ENCODE measurements around the gene SLC30A2. TPM values are rescaled to one million over a fixed set of nuclear protein-coding genes. Genes with fewer than 3 reads are reported as not detected.

The SLC30A2 gene
- total and polyA plus RNA-seq, 4 donors, result 0.02 to 0.51 (median 0.24) TPM

DNA sequence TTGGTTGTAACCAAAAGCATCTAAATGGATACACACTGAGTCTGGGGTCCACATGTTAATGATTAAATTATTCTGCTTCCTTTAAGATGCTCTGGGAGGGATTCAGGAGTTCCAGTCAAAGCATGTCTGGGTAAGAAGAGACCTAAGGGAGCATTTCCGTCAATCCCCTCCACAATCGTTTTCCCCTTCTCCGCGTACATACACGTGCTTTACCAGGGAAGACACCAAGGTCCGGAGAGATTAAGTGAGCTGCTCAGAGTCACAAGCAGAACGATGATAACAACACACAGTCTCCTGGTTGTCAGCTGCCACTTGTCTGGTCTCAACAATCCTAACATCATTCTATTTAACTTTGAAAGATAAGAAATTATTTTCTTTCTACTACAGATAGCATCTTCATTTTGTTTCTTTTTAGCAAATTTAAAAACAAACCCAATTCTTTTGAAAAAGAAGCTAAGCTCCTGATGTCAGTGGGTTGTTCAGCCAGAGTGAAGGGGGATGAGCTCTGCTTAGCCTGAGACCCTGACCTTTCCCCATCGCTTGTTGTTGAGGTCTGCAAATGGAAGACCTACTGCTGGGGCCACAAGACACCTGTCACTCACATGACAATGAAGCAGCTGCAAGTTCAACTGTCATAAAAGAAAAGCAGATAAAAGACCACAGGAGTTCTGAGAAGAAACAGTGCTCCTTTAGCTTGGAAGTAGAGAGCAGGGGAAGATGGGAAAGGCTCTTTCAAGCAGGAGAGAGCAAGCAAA, 52.5 kb downstream of the SLC30A2 start:
- Histone ChIP-seq H3K27me3 (ENCODE audit: control insufficient read depth in 3 of 3, insufficient read depth in 3 of 3, low read length in 2 of 3) (no peaks in the 10 kb centered on the region), H3K36me3 (ENCODE audit: control insufficient read depth in 4 of 4, insufficient read depth in 4 of 4, low read length in 4 of 4) (peaks cover 0 to 7% (median 4%) of the 10 kb centered on the region in 4 donors), H3K4me3 (no peak overlapping the region), H3K9me3 (ENCODE audit: control insufficient read depth in 4 of 4, insufficient read depth in 3 of 4, low read length in 3 of 4) (no peaks in the 10 kb centered on the region), H3K4me1 (ENCODE audit: control insufficient read depth in 5 of 5, insufficient read depth in 5 of 5, low read length in 5 of 5) (peaks cover 0 to 16% (median 8%) of the 10 kb centered on the region in 5 donors), H3K9ac (ENCODE audit: insufficient read depth in 1 of 2, low read length in 2 of 2) (no peak overlapping the region), H3K27ac (ENCODE audit: low read depth in 1 of 2, low read length in 1 of 2) (no peak overlapping the region)
- TF ChIP-seq, protein P1, sequence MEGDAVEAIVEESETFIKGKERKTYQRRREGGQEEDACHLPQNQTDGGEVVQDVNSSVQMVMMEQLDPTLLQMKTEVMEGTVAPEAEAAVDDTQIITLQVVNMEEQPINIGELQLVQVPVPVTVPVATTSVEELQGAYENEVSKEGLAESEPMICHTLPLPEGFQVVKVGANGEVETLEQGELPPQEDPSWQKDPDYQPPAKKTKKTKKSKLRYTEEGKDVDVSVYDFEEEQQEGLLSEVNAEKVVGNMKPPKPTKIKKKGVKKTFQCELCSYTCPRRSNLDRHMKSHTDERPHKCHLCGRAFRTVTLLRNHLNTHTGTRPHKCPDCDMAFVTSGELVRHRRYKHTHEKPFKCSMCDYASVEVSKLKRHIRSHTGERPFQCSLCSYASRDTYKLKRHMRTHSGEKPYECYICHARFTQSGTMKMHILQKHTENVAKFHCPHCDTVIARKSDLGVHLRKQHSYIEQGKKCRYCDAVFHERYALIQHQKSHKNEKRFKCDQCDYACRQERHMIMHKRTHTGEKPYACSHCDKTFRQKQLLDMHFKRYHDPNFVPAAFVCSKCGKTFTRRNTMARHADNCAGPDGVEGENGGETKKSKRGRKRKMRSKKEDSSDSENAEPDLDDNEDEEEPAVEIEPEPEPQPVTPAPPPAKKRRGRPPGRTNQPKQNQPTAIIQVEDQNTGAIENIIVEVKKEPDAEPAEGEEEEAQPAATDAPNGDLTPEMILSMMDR (IDR thresholded peaks at IDR 0.05; ENCODE audit: control extremely low read depth, extremely low read depth), result no peak
- no peak for ATAC-seq (ENCODE audit: insufficient read depth, low FRiP score)
- 86 to 92% methylated on average over 8 of the region's 8 CpGs for WGBS, 2 donors
- DNase-seq, result no peak

GRCh38 chr1:25992689-25993171, 53.2 kb downstream of the SLC30A2 start:
- no peak for ATAC-seq (ENCODE audit: insufficient read depth, low FRiP score)
- TF ChIP-seq, protein P1 (IDR thresholded peaks at IDR 0.05; ENCODE audit: control extremely low read depth, extremely low read depth), result no peak
- no peak for DNase-seq
- no peak overlapping the region for H3K4me3 ChIP-seq
- H3K36me3 ChIP-seq (ENCODE audit: control insufficient read depth in 4 of 4, insufficient read depth in 4 of 4, low read length in 4 of 4), result peaks cover 0 to 7% (median 6%) of the 10 kb centered on the region in 4 donors
- no peak overlapping the region for H3K9ac ChIP-seq (ENCODE audit: insufficient read depth in 1 of 2, low read length in 2 of 2)
- H3K27ac ChIP-seq (ENCODE audit: low read depth in 1 of 2, low read length in 1 of 2), result no peak overlapping the region
- 92 to 96% methylated on average over 9 of the region's 9 CpGs for WGBS, 2 donors
- no peaks in the 10 kb centered on the region for H3K27me3 ChIP-seq (ENCODE audit: control insufficient read depth in 3 of 3, insufficient read depth in 3 of 3, low read length in 2 of 3)
- H3K4me1 ChIP-seq (ENCODE audit: control insufficient read depth in 5 of 5, insufficient read depth in 5 of 5, low read length in 5 of 5), result peaks cover 0 to 14% (median 8%) of the 10 kb centered on the region in 5 donors
- no peaks in the 10 kb centered on the region for H3K9me3 ChIP-seq (ENCODE audit: control insufficient read depth in 4 of 4, insufficient read depth in 3 of 4, low read length in 3 of 4)

GRCh38 chr1:25991937-25992688, 53.8 kb downstream of the SLC30A2 start:
- H3K9ac ChIP-seq (ENCODE audit: insufficient read depth in 1 of 2, low read length in 2 of 2), result no peak overlapping the region
- ATAC-seq (ENCODE audit: insufficient read depth, low FRiP score), result no peak
- H3K27ac ChIP-seq (ENCODE audit: low read depth in 1 of 2, low read length in 1 of 2), result no peak overlapping the region

More at GRCh38 chr1:25991937-25992688, 53.8 kb downstream of the SLC30A2 start:
- Histone ChIP-seq H3K36me3 (ENCODE audit: control insufficient read depth in 4 of 4, insufficient read depth in 4 of 4, low read length in 4 of 4) (peaks cover 0 to 7% (median 6%) of the 10 kb centered on the region in 4 donors), H3K9me3 (ENCODE audit: control insufficient read depth in 4 of 4, insufficient read depth in 3 of 4, low read length in 3 of 4) (no peaks in the 10 kb centered on the region), H3K4me1 (ENCODE audit: control insufficient read depth in 5 of 5, insufficient read depth in 5 of 5, low read length in 5 of 5) (peaks cover 0 to 10% (median 5%) of the 10 kb centered on the region in 5 donors), H3K27me3 (ENCODE audit: control insufficient read depth in 3 of 3, insufficient read depth in 3 of 3, low read length in 2 of 3) (no peaks in the 10 kb centered on the region), H3K4me3 (no peak overlapping the region)
- TF ChIP-seq, protein P1 (IDR thresholded peaks at IDR 0.05; ENCODE audit: control extremely low read depth, extremely low read depth), result no peak
- 55 to 79% methylated on average over 5 of the region's 5 CpGs for WGBS, 2 donors
- no peak for DNase-seq

All from lung (tissue), 12 donors.